ENCODE data around the gene CR1. TPM values are rescaled to one million over a fixed set of nuclear protein-coding genes. Genes with fewer than 3 reads are reported as not detected.

CR1 gene
- total and polyA plus RNA-seq, 2 of the 8 experiments (the other 6 are each of a cell fraction or from before 2014, with no cell fraction given), result 0.15 to 0.22 TPM

DNA sequence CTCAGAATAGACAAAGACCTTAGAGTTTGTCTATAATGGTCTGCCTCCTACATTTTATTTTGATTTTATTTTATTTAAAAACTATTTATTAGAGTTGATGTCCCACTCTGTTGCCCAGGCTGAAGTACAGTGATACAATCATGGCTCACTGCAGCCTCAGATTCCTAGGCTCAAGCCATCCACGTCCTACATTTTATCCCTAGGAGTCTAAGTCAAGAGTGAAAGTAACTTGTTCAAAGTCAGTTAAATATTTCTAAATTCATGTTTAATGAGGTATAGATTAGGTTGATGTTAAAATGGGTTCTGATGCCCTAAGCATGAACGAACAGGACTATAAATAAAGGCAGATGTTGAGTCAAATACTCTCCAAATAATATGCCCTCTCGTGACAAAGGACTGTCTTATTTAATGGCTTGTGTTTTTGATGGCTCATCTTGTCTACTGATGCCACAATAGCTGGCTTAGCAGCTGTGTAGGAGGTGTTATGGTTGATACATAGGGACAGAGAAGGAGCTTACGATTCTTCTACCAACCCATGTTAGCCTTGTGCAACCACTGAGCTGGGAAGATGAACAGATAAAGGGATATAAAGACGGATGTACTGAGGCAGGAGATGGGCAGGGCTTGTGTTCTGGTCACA is 83.0 kb downstream of the CR1 start:
- WGBS, 2 experiments (ENCODE audit: extremely low coverage in 1 of 2, insufficient coverage in 1 of 2, insufficient read length in 1 of 2, insufficient replicate concordance in 2 of 2, low coverage in 1 of 2, low lambda C conversion rate in 2 of 2, missing lambda C conversion rate in 1 of 2), result 68% methylated on average over 5 of the region's 5 CpGs; no CpG with 5 or more reads in 1 of the 2 experiments
- no peak for TF ChIP-seq BACH1 (IDR thresholded peaks at IDR 0.05; ENCODE audit: low read length)
- no peak for TF ChIP-seq TCF12 (IDR thresholded peaks at IDR 0.05; ENCODE audit: low read depth, low read length)
- TF ChIP-seq, protein P1, sequence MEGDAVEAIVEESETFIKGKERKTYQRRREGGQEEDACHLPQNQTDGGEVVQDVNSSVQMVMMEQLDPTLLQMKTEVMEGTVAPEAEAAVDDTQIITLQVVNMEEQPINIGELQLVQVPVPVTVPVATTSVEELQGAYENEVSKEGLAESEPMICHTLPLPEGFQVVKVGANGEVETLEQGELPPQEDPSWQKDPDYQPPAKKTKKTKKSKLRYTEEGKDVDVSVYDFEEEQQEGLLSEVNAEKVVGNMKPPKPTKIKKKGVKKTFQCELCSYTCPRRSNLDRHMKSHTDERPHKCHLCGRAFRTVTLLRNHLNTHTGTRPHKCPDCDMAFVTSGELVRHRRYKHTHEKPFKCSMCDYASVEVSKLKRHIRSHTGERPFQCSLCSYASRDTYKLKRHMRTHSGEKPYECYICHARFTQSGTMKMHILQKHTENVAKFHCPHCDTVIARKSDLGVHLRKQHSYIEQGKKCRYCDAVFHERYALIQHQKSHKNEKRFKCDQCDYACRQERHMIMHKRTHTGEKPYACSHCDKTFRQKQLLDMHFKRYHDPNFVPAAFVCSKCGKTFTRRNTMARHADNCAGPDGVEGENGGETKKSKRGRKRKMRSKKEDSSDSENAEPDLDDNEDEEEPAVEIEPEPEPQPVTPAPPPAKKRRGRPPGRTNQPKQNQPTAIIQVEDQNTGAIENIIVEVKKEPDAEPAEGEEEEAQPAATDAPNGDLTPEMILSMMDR (IDR thresholded peaks at IDR 0.05; ENCODE audit: control extremely low read depth in 1 of 3, insufficient read depth in 1 of 3, low read depth in 1 of 3, low read length in 3 of 3), result no peak
- TF ChIP-seq, protein P2, sequence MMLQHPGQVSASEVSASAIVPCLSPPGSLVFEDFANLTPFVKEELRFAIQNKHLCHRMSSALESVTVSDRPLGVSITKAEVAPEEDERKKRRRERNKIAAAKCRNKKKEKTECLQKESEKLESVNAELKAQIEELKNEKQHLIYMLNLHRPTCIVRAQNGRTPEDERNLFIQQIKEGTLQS (IDR thresholded peaks at IDR 0.05; ENCODE audit: insufficient read depth, low read depth, low read length), result no peak
- no peak for TF ChIP-seq NANOG (IDR thresholded peaks at IDR 0.05; ENCODE audit: insufficient read depth, low read depth, low read length, poor library complexity, severe bottlenecking)
- no peak for TF ChIP-seq BRCA1 (IDR thresholded peaks at IDR 0.05; ENCODE audit: low read depth, low read length)
- no peak for TF ChIP-seq CBX5 (IDR thresholded peaks at IDR 0.05; ENCODE audit: low read depth, low read length)
- TF ChIP-seq NRF1 (IDR thresholded peaks at IDR 0.05; ENCODE audit: low read depth, low read length), result no peak
- no peak for TF ChIP-seq POLR2A (IDR thresholded peaks at IDR 0.05; ENCODE audit: control extremely low read depth in 1 of 2, low read depth in 2 of 2, low read length in 2 of 2)
- TF ChIP-seq RBBP5 (IDR thresholded peaks at IDR 0.05; ENCODE audit: borderline replicate concordance, low read depth, low read length), result no peak

More for the DNA sequence above, 83.0 kb downstream of the CR1 start:
- H3K14ac ChIP-seq (ENCODE audit: insufficient read length), result no peak overlapping the region
- no peak overlapping the region for H3K27ac ChIP-seq (ENCODE audit: low read depth, low read length)
- no peak overlapping the region for H3K23ac ChIP-seq (ENCODE audit: insufficient read length)
- no peaks in the 10 kb centered on the region for H3K79me1 ChIP-seq (ENCODE audit: low read depth, low read length)
- no peak overlapping the region for H3K4me2 ChIP-seq (ENCODE audit: insufficient read depth in 1 of 2, low read depth in 2 of 2, low read length in 2 of 2)
- ChIA-PET POLR2A (ENCODE audit: partially characterized antibody) (no interaction called here), CTCF (ENCODE audit: partially characterized antibody) (interaction anchor here (0.7 to 5.5 kb wide), 15 partner anchors 9 to 655 kb away, joined by 3 to 36 read pairs (median 5); no protein-coding TSS in a partner anchor)
- peak overlapping the region; percentile 99 for H2AFZ ChIP-seq (ENCODE audit: low read length)
- no peak for FAIRE-seq
- H3K4me1 ChIP-seq (replicated peaks in 1 of 4; ENCODE audit: control insufficient read depth in 3 of 4, insufficient read depth in 4 of 4, low read length in 3 of 4), result peaks cover 0 to 4% (median 3%) of the 10 kb centered on the region in 4 experiments; a peak in 3 of 7 replicates
- no peak overlapping the region for H2AK5ac ChIP-seq (ENCODE audit: low read depth, low read length)
- peak overlapping the region; percentile 94 for H2BK120ac ChIP-seq (replicated peaks; ENCODE audit: low read depth, low read length)
- no peak overlapping the region for H3K4ac ChIP-seq (replicated peaks; ENCODE audit: insufficient read length, low read depth, low read length)
- no peak overlapping the region for H4K5ac ChIP-seq (ENCODE audit: insufficient read length, low read depth, low read length)
- no peaks in the 10 kb centered on the region for H3K36me3 ChIP-seq (ENCODE audit: control insufficient read depth in 2 of 4, insufficient read depth in 4 of 4, low read length in 3 of 4)
- no peaks in the 10 kb centered on the region for H3K9me3 ChIP-seq (ENCODE audit: insufficient read depth in 2 of 2, low read depth in 1 of 2, low read length in 1 of 2)
- H4K91ac ChIP-seq (replicated peaks; ENCODE audit: insufficient read length, low read length), result no peak overlapping the region
- H4K8ac ChIP-seq (ENCODE audit: extremely low read depth, insufficient read depth, low read length), result no peak overlapping the region
- H2BK20ac ChIP-seq (ENCODE audit: low read length), result no peak overlapping the region
- no peak overlapping the region; the same call in 1 of the 2 replicates for H2BK12ac ChIP-seq (ENCODE audit: low read depth, low read length)
- H2BK5ac ChIP-seq (ENCODE audit: low read depth, low read length), result no peak overlapping the region
- no peak for DNase-seq (ENCODE audit: low read depth in 1 of 2, low spot score in 2 of 2)
- H3K23me2 ChIP-seq (ENCODE audit: low read depth, low read length), result no peaks in the 10 kb centered on the region
- H3K79me2 ChIP-seq (ENCODE audit: control insufficient read depth in 1 of 2, insufficient read depth in 2 of 2, low read length in 2 of 2), result no peaks in the 10 kb centered on the region
- H3K9ac ChIP-seq (replicated peaks in 1 of 4; ENCODE audit: extremely low read depth in 1 of 4, low read depth in 3 of 4, low read length in 3 of 4), result no peak overlapping the region
- H3K4me3 ChIP-seq (ENCODE audit: extremely low read depth in 1 of 4, insufficient read depth in 2 of 4, low read depth in 3 of 4, low read length in 4 of 4), result no peak overlapping the region
- H4K20me1 ChIP-seq (replicated peaks in 1 of 2; ENCODE audit: control insufficient read depth in 1 of 2, insufficient read depth in 2 of 2, low read length in 2 of 2), result no peaks in the 10 kb centered on the region
- H2BK15ac ChIP-seq (ENCODE audit: low read length), result no peak overlapping the region
- no peak overlapping the region for H3K56ac ChIP-seq (replicated peaks; ENCODE audit: insufficient read length, low read depth, low read length)
- no peak overlapping the region for H3K18ac ChIP-seq (ENCODE audit: extremely low read depth, low read length)
- no peaks in the 10 kb centered on the region for H3K27me3 ChIP-seq (replicated peaks in 1 of 4; ENCODE audit: control insufficient read depth in 3 of 4, extremely low read depth in 1 of 4, insufficient read depth in 3 of 4, low read length in 3 of 4)
